ENCODE data around the gene PXT1. TPM values are rescaled to one million over a fixed set of nuclear protein-coding genes. Genes with fewer than 3 reads are reported as not detected.

PXT1 gene
- total RNA-seq, 1 donor from 2014 or later, result not detected

DNA sequence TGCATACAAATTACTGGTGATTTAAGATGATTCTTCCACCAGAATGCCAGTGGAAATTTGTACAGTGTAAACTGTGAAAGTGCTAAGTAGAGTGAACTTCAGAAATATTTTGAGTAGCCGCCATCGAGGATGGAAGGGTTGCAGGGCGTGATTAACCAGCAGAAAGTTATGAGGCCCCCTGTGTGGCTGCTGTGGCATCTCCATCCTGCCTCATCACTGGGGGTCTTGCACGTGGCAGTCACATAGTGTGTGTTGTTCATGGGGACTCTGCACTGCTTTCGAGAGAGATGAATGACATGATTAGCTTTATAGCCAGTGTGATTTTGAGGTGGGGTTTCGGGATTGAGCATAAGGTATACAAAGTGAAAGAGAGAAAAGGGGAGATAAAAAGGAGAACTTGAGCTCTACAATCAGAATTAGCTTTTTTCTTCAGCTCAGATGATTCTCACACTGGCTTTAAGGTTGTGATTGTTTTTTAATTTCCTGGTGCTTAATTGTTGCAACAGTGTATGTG, 26.6 kb upstream of the PXT1 start:
- no peaks in the 10 kb centered on the region for H3K9me3 Mint-ChIP-seq
- TF ChIP-seq, protein P1, sequence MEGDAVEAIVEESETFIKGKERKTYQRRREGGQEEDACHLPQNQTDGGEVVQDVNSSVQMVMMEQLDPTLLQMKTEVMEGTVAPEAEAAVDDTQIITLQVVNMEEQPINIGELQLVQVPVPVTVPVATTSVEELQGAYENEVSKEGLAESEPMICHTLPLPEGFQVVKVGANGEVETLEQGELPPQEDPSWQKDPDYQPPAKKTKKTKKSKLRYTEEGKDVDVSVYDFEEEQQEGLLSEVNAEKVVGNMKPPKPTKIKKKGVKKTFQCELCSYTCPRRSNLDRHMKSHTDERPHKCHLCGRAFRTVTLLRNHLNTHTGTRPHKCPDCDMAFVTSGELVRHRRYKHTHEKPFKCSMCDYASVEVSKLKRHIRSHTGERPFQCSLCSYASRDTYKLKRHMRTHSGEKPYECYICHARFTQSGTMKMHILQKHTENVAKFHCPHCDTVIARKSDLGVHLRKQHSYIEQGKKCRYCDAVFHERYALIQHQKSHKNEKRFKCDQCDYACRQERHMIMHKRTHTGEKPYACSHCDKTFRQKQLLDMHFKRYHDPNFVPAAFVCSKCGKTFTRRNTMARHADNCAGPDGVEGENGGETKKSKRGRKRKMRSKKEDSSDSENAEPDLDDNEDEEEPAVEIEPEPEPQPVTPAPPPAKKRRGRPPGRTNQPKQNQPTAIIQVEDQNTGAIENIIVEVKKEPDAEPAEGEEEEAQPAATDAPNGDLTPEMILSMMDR (IDR thresholded peaks at IDR 0.05; ENCODE audit: unreplicated experiment), result no peak
- no peak overlapping the region for H3K4me3 Mint-ChIP-seq
- DNase-seq (ENCODE audit: low spot score in 2 of 2, unreplicated experiment in 2 of 2), result no peak
- H3K4me1 Mint-ChIP-seq, result no peaks in the 10 kb centered on the region
- peaks cover 15% of the 10 kb centered on the region for H3K36me3 Mint-ChIP-seq
- no peak overlapping the region for H3K27ac Mint-ChIP-seq
- no peaks in the 10 kb centered on the region for H3K27me3 Mint-ChIP-seq (ENCODE audit: low read depth)

DNA sequence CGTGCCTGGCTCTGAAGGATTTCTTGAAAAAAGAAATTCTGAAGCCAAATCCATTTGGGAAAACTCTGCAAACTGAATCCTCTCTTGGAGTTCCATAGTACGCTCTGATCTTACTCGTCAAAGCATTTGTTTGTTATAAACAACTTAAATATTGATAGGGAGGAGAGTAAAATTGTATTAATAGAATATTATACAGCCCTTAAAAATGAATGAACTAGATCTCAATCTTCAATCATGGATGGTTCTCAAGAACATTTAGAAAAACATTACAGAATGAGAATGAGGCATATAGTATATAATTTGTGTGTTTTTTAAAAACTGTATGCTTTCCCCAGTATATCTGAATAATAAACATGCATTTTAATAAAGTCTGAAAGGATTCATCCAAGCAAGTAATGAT, 25.0 kb upstream of the PXT1 start:
- Mint-ChIP-seq H3K27me3 (ENCODE audit: low read depth) (no peaks in the 10 kb centered on the region), H3K9me3 (peaks cover 6% of the 10 kb centered on the region), H3K36me3 (peaks cover 18% of the 10 kb centered on the region), H3K4me1 (no peaks in the 10 kb centered on the region), H3K4me3 (no peak overlapping the region), H3K27ac (no peak overlapping the region)
- TF ChIP-seq, protein P1 (IDR thresholded peaks at IDR 0.05; ENCODE audit: unreplicated experiment), result no peak
- DNase-seq (ENCODE audit: low spot score in 2 of 2, unreplicated experiment in 2 of 2), result no peak

DNA sequence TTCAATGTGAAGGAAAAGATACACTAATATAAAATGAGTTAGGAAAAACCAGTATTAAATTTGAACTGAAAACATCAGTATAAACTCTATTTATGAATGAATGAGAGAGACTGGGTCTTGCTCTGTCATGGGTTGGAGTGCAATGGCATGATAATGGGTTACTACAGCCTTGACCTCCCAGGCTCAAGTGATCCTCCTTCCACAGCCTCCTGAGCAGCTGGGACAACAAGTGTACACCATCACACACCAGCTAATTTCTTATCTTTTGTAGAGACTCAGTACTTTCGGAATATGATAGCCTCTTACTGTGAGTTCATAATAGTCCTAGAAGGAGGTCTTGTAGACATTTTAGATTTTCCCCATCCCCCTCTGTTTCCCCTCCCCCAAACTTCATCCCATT, 21.6 kb upstream of the PXT1 start:
- H3K27me3 Mint-ChIP-seq (ENCODE audit: low read depth), result no peaks in the 10 kb centered on the region
- no peak overlapping the region for H3K4me3 Mint-ChIP-seq

DNA sequence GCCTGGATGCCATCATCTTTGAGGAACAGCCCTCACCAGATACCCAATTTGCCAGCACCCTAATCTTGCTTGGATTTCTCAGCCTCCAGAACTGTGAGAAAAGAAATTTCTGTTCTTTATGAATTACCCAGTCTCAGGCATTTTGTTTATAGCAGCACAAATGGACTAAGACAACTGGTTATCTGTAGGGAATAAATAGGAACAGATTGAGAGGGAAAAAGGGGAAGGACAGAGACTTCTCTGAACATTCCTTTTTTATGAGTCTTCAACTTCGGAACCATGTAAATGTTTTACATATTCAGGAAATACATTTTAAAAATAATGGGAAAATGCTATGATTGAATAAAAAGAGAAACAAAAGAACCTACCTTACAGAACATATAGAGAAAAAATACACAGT, 21.0 kb upstream of the PXT1 start:
- Mint-ChIP-seq H3K27me3 (ENCODE audit: low read depth) (no peaks in the 10 kb centered on the region), H3K36me3 (peaks cover 11% of the 10 kb centered on the region), H3K4me3 (no peak overlapping the region), H3K9me3 (peaks cover 6% of the 10 kb centered on the region), H3K4me1 (peaks cover 5% of the 10 kb centered on the region), H3K27ac (no peak overlapping the region)
- TF ChIP-seq, protein P1 (IDR thresholded peaks at IDR 0.05; ENCODE audit: unreplicated experiment), result no peak
- DNase-seq (ENCODE audit: low spot score in 2 of 2, unreplicated experiment in 2 of 2), result no peak

More for the DNA sequence above, 21.6 kb upstream of the PXT1 start:
- TF ChIP-seq, protein P1 (IDR thresholded peaks at IDR 0.05; ENCODE audit: unreplicated experiment), result no peak
- H3K36me3 Mint-ChIP-seq, result peaks cover 11% of the 10 kb centered on the region
- H3K9me3 Mint-ChIP-seq, result peaks cover 6% of the 10 kb centered on the region
- no peak for DNase-seq (ENCODE audit: low spot score in 2 of 2, unreplicated experiment in 2 of 2)
- no peak overlapping the region for H3K27ac Mint-ChIP-seq
- peaks cover 5% of the 10 kb centered on the region for H3K4me1 Mint-ChIP-seq

DNA sequence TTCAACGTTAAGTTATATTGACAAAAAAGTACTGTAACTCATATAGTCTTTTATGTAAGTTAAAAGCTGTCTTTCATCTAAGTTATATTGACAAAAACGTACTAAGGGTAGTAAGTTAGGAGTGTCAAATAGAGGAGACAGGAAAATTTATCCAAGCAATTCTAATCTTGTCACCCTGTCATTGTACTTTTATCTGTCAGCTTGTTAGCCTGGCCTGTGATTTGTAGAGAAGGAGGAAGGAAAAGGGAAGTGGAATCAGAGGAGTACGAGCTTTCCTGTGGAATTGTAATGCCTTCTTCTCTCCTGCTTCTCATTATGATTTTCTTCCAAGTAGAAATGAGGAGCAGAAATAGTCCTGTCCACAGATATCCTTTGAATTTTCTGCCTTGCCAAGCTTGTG, 19.0 kb upstream of the PXT1 start:
- TF ChIP-seq, protein P1 (IDR thresholded peaks at IDR 0.05; ENCODE audit: unreplicated experiment), result no peak
- H3K9me3 Mint-ChIP-seq, result peaks cover 6% of the 10 kb centered on the region
- no peak overlapping the region for H3K4me3 Mint-ChIP-seq
- peaks cover 12% of the 10 kb centered on the region for H3K36me3 Mint-ChIP-seq
- H3K4me1 Mint-ChIP-seq, result peaks cover 5% of the 10 kb centered on the region
- no peaks in the 10 kb centered on the region for H3K27me3 Mint-ChIP-seq (ENCODE audit: low read depth)
- peak overlapping the region; percentile 3 for H3K27ac Mint-ChIP-seq
- DNase-seq (ENCODE audit: low spot score in 2 of 2, unreplicated experiment in 2 of 2), result no peak

DNA sequence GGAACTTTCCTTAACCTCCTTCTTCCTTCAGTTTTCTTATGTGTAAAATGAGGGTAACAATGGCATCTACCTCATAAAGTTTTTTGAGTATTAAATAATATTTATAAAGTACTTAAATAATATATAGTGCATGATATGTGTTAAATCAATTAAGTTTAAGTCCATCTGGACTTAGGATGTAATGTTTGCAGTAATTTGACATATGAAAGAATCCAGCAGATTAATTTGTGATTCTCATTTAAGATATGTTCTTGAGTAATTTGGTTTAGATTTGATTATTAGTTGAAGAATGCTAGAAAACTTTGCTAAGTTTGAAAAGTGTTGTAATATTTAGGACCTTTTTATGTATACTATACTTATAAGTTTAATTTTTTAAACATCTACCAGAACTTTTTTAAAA, 18.3 kb upstream of the PXT1 start:
- H3K9me3 Mint-ChIP-seq, result peaks cover 6% of the 10 kb centered on the region
- no peak overlapping the region for H3K4me3 Mint-ChIP-seq
- H3K27me3 Mint-ChIP-seq (ENCODE audit: low read depth), result no peaks in the 10 kb centered on the region
- no peak for DNase-seq (ENCODE audit: low spot score in 2 of 2, unreplicated experiment in 2 of 2)
- TF ChIP-seq, protein P1 (IDR thresholded peaks at IDR 0.05; ENCODE audit: unreplicated experiment), result no peak
- H3K36me3 Mint-ChIP-seq, result peaks cover 11% of the 10 kb centered on the region
- H3K4me1 Mint-ChIP-seq, result peaks cover 5% of the 10 kb centered on the region
- H3K27ac Mint-ChIP-seq, result no peak overlapping the region

All from mesothelial cell of epicardium (in vitro differentiated cells).